GM18907 (cell line): Measurements from ENCODE around the gene HGS.

Experiments used
- ATAC-seq: cut with Tn5 transposase; IDR thresholded peaks from one replicate; pipeline ENCODE4 v1.9.1; 2021; ENCODE audit warnings: mild to moderate bottlenecking, moderate library complexity; ENCODE audit not compliant: unreplicated experiment

The HGS gene

DNA sequence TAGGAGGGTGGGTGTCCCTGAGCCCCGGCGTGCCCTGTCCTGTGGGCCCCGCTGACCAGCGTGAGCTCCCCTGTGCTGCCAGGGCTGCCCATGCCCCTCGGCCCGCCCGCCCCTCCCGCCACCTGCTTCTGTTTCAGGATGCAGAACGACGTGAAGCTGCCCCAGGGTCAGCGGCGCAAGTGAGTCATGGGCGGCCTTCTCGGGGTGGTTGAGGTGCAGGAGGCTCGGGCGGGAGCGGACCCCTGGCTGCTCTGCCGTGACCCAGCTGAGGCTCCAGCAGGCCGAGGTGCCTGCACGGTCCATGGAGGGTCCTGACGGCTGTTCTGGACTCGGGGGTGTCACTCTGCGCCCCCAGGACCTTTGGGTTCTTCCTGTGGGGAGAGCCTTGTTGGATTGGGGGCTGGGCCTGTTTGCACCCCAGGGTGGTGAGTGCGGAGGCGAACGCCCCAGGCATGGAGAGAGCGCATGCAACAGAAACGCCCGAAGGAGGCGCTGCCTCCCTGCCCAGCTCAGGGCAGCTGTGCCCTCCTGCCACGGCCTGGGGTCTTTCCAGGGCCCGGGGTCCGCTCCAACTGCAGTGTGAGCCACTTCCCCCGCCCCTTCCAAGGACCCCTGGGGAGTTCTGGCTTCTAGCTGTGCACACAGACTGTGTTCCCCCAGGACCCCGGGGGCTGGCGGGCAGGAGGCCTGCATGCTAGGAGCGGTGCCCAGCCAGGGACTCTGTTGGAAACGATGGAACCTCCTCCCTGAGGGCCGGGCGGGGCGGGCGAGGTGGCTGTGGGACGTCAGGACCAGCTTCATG lies 32.3 kb downstream of the HGS start:
- ATAC-seq = no peak

DNA sequence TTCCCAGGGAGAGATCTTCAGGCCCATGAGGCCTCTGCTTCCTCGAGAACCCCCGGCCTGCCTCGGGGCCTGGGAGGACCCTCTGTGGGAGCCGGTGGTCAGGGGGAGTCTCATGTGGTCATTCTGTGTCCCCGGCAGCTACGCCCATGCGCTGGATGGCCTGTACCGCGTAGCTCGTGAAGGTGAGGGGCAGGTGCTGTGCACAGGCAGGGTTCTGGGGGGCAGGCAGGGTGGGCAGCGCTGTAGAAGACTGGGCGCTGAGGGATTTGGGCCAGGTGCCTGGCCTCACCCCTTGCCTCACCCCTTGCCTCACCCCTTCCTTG lies 32.8 kb downstream of the HGS start:
- ATAC-seq = no peak

DNA sequence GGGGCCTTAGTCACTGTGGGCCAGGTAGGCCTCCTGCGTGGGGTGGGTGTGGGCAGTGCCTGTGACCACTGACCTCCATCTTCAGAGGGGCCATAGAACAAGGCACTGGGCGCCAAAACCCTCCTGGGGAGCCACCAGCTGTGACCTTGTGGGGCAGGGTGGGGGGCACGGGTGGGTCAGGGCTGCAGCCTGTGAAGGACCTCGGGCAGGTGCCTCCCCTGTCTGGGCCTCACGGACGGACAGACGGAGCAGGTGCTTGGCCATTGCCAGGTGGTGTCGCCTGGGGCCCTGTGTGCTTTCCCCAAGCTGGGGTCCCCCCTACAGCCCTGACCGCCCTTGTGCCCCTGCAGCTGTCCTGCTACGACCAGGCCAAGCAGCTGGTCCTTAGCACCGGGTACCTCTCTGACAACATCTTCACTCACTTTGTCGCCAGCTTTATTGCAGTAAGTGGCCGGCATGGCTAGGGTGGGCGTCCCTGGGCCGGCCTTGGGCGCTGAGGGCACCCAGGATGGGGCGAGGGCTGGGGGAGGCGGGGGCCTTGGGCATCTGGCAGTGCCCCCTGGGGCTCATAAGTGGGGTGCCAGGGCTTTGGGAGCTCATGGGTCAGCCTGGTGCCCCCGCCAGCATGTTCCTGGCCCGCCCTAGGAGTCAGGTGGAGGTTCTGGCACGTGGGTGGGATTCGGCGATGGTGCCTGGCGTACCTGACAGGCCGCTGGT lies 33.4 kb downstream of the HGS start:
- no peak for ATAC-seq

DNA sequence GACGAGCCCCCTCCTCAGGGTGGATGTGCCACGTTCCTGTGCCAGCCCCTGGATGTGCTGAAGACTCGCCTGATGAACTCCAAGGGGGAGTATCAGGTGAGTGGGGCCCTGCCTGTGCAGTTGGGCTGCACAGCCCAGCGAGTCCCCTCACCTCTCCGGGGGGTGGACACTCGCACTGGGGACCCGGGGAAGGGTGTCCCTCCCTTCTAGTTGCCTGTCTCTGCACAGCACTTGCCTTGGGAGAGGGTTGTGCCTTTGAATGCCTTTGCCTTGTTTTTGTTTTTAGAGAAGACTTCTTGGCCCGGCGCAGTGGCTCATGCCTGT lies 33.9 kb downstream of the HGS start:
- ATAC-seq = no peak

DNA sequence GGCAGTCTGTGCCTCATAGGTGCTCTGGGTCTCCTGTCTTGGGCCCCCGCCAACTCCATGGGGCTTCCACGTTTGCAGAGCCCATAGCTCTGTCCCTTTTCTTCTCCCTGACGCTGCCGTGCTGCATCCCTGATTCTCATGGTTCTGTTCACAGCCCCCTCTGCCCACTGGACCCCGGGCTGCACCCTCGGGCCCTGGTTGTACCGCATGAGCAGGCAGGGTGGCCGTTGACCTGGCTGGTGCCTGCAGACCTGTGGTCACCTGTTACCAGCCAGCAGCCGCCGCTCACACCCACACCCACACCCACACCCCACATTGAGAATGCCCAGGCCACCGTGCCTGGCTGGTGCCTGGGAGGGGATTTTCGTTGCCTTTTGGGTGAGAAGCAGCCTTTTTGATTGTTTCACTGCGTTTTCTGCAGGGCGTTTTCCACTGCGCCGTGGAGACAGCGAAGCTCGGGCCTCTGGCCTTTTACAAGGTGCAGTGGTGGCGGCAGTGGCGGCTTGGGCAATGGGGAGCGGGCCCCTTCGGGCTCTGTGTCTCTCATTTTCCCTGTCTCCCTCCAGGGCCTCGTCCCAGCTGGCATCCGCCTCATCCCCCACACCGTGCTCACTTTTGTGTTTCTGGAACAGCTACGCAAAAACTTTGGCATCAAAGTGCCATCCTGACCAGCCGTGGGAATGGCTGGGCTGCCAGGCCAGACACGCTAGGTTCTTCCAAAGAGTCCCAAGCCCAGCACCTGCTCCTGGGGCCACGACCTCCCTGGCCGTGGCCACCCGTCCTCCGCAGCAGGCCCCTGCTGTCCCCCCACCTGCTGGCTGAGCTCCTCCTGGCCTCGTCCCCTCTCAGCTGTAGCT lies 35.8 kb downstream of the HGS start:
- ATAC-seq = no peak

DNA sequence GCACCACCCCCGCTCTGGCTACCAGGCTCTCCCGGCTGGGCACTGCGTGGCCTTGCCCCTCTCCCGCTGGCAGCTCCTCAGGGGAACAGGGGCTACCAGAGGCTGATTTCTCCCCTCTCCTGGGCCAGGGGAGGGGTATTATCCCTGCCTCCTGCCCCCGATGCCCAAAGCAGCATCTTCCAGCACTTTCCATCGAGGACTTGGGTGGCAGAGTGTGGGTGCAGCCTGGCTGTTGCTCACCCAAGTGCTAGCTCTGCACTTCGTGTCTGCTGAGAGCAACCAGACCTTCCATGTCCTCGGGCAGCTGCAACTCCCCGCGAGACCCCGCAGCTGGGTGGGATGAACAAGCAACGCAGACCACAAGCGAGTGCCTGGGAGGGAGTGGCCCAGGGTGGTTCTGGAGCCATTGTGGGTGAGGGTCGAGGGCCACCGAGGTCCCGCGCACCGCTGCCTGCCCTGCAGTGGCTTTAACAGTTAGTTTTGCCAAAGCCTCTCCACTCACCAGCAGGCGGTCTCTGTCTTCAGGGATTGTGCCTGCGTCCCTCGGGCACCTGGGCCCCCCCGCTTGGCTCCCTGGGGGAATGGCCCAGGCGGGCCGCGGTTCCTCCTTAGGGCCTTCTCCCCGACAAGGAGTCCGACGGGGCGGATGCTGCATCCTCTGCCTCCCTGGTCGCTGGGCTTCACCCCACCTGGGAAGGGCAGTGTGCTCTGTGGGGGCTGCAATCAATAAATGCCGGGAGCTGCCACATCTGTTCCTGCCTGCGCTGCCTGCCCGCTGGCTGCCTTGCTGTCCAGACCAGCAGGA lies 36.7 kb downstream of the HGS start:
- no peak for ATAC-seq

DNA sequence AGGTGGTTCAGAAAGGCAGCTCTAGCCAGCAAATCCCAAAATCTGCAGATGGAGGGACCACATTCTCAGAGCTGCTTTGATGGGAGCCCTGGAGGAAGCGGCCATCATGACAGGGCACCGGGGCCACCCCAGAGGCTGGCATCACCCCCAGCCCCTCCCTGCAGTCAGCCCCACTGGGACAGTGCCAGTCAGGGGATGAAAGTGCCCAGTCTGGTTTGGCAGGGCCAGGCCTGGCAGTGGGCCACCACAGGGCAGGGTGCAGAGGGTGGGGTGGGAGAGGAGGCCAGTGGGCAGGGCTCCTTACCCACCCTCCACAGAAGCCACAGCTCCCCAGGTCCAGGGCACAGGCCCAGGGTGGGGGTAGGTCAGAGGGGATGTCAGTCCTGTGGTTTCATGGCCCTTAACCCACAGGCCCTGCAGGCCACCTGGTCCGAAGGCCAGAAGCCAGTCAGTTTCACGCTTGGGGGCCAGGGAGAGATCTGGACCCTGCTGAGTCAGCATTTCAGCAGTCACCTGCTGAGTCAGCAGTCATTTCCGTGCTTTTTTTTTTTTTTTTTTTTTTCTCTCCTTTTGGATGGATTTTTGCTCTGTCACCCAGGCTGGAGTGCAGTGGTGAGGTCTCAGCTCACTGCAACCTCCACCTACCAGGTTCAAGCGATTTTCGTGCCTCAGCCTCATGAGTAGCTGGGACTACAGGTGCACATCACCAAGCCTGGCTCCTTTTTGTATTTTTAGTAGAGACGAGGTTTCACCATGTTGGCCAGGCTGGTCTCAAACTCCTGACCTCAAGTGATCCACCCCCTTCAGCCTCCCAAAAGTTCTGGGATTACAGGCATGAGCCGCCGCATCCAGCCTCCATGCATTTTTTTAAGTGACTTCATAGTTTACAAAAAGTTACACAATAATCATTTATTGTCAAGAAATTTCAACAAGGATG lies 38.6 kb downstream of the HGS start:
- no peak for ATAC-seq

DNA sequence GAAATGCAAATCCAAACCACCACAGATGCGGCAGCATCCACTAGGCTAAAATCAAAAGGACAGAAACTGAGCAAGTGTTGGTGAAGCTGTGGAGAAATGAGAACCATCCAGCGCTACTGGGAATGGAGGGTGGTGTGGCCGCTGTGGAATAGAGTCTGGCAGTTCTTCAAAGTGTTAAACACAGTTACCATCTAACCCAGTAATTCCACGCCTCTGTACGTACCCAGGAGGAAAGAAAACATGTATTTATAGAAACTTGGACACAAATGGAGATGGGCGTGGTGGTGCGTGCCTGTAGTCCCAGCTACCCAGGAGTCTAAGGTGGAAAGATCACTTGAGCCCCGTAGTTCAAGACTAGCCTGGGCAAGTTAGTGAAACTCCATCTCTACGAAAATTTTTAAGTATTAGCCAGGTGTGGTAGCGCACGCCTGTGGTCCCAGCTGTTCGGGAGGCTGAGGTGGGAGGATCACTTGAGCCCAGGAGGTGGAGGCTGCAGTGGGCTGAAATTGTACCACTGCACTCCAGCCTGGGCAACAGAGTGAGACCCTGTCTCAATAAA lies 39.9 kb downstream of the HGS start:
- no peak for ATAC-seq

DNA sequence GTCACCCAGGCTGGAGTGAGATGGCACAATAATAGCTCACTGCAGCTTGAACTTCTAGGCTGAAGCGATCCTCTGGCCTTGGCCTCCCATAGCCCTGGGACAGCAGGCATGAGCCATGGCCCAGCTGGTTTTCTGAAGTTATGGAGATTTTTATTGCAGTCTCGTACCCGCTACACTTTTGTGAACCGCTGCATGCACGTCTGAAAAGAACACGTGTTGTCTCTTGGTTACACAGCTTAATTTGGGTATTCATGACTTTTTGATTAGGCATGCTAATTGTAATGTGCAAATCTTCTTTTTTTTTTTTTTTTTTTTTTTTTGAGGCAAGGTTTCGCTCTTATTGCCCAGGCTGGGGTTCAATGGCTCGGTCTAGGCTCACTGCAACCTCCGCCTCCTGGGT lies 41.6 kb downstream of the HGS start:
- ATAC-seq = no peak

DNA sequence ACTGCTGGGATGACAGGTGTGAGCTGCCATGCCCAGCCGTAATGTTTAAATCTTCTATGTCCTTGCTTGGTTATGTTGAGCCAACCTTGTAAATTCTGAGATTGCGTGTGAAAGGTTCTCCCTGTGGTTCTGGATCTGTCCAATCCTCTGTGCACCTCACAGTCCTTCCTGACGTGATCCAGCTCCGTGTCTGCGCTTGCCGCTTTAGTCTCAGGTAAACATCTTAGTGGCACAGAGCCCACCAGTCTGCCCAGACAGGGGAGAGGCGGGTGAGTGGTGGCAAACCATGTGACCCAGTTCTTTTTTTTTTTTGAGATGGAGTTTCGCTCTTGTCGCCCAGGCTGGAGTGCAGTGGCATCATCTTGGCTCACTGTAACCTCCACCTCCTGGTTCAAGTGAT lies 42.2 kb downstream of the HGS start:
- no peak for ATAC-seq

DNA sequence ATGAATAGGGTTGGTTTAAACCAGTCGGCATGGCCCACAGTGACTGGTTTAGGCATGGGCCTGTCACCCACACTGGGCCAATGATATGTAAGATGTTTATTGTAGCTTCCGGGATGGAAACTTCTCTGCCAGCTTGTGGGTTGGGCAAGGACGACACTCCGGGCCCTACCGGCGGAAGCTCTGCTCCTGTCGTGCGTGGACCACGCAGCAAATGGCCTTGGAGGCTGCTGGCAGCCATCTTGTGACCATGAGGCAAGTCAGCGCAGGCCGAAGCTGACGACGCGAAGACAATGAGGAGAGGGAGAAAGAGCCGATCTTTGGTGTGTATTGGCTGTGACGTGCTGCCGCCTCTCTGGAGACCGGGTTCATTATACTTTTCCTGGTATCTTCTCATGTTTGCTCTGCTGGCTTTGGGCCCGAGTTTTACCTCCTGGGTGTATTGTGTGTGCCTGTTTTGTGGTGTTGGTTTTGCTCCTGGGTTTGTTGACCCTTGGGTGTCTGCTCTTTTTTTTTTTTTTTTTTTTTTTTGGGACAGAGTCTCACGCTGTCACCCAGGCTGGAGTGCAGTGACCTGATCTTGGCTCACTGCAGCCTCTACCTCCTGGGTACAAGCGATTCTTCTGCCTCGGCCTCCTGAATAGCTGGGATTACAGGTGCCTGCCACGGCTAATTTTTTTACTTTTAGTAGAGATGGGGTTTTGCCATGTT lies 43.7 kb downstream of the HGS start:
- ATAC-seq = no peak

DNA sequence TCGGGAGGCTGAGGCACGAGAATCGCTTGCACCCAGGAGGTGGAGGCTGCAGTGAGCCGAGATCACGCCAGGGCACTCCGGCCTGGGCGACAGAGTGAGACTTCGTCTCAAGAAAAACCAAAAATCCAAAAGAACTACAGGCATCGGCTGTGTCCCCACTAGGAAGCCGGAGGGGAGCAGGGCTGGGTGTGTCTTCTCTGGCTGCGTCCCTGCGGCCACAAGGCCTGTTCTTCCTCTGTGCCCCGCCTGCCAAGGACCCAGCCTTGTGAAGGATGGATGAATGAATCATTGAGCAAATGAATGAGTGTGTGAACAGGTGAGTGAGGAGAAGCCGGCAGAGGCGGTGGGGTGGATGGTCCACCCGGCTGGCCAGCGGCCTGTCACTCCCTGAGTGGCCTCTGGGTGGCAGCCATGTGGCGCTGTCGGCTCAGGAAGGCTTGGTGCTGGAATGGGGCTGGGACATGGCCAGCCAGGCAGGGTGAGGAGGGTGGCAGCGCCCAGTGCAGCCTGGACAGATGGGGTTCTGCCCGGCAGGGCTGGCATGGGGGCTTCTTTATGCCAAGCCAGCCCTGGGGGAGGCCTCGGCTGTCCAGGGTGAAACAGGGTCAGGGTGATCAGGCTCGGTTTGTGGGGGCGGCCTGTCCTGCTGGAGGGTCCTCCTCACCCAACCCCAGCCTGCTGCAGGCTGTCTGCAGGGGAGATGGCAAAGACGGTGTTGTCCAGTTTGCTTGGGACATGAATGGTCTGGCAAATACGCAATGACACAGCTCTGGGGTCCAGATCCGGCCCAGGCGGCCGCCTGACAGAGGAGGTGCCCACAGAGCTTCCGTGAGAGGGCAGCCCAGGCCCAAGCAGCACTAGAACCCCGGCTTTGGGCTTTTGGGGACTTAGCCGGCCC lies 49.9 kb downstream of the HGS start:
- ATAC-seq = no peak

DNA sequence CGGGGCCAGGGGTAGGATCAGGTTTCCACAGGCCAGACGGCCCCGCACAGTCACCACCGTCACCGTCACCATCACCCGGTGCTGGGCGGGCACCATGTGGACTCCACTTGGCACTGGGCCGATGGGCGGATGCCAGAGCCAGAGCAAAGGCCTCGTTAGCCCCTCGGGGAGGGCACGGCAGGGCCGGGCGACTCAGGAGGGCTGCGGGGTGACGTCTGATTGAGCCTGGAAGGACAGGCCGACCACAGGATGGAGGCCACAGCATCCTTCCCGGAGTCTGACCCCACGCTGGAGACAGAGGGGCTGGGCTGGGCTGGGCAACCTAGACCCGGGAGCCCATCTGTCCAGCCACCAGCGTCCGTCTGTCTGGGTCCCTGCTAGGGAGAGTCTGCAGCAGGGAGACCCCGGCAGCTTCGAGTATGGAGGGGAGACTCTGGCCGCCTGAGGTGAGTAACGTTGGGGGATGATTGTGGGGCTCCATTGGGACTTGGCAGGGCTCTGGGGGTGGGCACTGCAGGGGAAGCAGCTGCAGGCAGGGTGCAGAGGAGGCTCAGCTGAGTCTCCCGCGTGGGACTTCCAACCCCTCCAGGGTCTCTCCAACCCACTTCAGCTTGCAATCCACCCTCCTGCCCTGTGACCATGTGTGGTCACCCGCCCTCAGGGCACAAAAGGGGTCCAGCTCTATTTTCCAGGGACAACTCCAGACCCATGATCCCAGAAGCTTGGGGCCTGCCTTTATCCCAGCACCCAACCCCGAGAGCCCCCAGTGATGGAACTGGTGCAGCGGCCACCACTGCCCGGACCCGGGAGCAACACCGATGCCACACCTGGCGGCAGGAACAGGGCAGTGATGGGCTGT lies 50.8 kb downstream of the HGS start:
- no peak for ATAC-seq

DNA sequence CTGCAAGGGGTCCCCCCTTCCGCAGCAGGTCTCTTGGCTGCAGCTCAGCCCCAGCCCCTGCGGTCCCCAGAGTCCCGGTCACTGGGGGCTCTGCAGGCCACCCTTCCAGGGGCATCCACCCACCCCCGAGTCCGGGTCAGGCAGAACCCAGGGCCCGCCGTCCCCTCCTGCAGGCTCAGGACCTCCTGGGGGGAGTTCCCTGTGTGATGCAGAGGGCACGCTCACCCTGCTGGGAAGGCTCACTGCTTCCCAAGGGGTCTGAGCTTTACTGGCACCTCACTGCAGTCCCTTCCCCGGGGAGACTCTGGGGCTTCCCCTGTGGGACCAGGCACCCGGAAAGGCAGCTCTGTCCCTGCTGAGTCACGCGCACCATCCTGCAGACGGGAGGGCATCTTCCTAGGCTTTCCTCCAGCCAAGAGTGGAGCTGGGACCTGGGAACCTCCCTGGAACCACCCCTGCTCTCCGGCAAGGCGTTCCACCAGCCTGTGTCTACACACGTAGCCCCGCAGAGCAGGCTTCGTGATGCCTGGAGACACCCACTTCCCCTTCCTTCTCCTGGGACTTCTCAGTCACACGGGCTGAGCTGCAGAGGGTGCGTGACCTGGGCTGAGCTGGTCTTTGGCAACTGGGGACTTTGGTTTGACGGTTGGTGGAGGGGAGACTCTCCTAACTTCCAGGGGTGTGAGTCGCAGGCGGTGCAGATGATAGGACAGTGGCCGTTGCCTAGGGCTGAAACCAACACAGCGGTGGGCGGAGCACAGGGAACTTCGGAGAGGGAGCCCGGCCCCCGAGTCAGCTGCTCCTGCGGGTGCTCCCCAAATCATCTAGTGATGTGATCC lies 51.7 kb downstream of the HGS start:
- no peak for ATAC-seq

DNA sequence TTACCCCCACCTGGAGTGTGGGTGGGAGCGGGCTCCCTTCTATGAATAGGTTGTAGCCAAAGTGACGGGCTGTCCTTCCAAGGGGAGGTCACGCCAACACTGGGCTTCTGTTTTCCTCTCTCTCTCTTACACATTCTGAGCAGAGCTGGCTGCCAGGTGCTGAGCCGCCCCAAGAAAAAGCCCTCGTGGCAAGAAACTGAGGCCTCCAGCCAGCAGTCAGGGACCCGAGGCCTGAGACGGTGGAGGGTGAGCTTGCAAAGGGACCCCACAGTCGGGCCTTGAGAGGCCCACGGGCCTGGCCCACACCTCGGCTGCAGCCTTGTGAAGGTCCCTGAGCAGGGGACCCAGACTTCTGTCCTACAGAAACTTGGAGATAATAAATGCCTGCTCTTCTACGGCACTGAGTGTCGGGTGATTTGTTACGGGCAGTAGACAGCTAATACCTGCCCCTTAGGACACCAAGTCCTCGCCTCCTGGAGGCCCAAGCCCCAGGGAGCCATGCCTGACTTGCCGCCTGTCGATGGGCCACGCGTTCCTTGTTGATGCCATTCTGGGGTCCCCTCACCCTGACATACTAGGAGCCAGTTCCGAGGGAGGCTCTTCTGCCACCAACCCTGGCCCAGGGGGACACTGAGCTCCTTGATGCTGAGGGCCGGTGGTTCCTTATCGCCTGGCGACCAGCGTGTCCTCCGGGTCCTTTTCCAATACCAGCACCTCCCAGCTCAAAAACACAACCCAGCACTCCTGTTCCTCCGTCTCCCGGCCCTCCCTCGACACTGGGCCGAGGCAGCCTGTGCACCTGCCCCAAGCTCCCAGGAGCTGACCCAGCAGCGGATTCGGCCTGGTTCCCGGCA lies 54.4 kb downstream of the HGS start:
- no peak for ATAC-seq
